CD4-positive, alpha-beta T cell treated with Interleukin-2 at 100 ng/mL for 4 hours (primary cell): Measurements from ENCODE around the gene ATXN1.

Source experiments
- DNase-seq: peaks from one replicate; pipeline ENCODE4 v3.0.0-alpha.2; 2020; ENCODE audit warnings: low spot score

The ATXN1 gene

DNA sequence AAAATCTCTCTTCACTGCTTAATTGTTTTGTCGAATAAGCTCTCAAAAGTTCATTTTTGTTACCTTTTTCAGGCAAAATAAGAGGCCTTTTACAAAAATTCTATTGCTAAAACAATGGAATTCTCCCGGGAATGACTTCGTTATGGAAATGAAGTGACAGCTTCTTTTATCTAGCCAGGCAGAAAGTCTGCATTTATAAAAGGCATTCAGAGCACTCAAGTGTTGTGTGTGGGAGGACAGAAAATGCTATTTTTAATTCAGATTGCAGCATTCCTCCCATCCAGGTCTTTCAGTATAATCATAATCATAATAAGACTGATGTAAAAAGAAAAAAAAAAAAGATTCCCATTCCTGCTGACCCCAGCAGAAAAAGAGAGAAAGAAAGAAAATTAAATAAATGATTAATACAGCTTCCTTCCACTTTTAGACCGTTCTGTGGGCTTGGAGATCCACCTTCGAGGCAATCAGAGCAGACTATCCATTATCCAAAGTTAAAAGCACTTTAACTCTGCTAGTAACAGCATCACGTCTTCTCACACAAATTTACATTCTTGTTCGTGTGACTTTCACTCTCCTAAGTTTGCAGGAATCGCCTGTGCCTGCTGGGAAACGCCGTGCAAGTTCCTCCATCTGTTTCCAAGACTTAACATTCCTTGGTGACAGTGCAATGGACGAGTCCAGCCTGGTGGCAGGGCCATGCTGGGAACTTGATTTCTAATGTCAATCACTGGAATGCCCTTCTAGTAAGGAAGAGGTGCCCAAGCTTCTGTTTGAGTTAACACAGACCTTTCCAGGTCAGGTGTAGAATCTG lies 264.1 kb downstream of the ATXN1 start:
- DNase-seq = no peak

- DNase-seq = peak; percentile 38
These were observed 265.1 kb downstream of the ATXN1 start for GRCh38 chr6:16496210-16496609.

GRCh38 chr6:16494793-16495192 lies 266.5 kb downstream of the ATXN1 start:
- DNase-seq = no peak

GRCh38 chr6:16493802-16494201 lies 267.5 kb downstream of the ATXN1 start:
- no peak for DNase-seq

DNA sequence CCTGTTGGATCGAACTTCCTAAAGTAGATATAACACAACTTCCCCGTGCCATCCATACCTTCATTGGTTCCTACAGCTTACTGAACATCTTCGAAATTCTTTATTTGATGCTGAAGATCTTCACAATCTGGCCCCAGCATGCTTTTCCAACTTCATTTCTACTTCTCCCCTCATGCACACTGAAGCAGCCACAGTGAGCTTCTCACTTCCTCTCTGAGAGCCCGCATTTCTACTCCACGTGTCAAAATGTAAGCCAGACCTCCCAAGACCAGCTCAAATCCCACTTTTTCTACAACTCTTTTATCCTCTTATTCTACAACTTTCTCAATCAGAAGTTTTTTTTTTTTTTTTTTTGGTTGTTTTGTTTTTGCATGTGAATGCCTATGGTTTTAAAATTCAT lies 268.1 kb downstream of the ATXN1 start:
- DNase-seq = no peak

GRCh38 chr6:16491666-16492313 lies 269.5 kb downstream of the ATXN1 start:
- no peak for DNase-seq

DNA sequence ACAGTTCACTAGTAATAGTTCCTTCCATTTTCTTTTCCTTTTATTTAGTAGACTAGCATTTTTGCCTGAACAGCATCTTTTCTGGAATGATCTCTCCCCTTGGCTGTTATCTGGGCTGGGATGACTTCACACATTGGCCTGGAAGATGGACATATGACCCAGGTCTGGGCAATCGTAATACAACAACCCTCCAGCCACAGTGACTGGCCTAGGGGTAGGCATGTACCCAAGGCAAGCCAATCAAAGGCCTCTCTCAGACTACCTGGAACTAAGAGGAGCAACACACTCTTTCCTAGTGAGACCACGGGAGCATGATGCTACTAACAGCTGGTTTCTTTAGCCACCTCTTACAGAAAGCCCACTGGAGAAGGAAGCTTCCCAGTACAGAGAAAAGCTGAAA lies 270.6 kb downstream of the ATXN1 start:
- DNase-seq = no peak

DNA sequence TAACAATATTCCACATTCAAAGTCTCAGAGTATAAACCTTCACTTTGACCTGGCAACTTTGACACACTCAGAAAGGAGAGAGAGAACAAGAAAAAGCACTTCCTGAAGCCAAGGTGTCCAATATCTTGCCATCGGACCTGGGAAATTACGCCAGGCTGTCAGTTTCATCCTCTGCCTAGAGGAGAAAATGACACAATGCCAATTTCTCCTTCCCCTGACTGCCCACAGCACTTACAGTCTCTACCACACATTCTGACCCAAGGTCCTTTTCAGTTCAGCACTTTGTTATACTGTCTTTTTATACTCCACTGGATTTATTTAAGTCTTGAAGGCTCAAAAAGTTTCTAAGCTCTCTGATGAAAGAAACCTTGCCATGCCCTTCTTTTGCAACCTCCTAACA lies 272.4 kb downstream of the ATXN1 start:
- DNase-seq = no peak

DNA sequence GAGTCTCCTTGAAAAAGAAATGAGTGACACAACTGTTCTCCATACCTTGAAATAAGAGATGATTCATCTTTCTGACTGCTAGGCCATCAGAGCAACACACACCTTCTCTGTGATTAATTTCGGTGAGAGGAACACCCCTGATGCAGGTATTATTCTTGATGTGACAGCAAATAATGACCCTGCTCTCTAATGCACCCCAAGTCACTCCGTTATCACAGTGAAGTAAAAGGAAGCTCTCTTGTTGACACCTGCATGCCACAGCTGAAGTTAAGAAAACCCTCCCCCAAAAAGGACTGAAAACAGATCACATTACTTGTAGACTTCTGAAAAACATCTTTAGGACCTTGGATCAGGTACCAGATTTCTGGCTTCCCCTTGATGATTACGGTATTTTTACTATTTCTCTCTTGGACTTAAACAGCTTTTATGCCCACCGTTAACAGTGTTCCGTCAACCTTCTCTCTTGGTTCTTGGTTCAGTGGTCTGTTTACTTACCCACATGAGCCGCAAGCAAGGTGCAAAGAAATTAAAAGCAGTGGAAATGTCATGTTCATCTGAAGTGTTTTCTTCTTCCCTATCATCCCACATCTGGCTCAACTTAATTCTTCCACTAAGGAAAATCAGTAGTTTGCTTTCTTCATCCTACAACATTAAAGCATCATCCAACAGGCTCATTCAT lies 273.1 kb downstream of the ATXN1 start:
- DNase-seq = peak; percentile 82

- peak; percentile 53 for DNase-seq
These were observed 274.6 kb downstream of the ATXN1 start for GRCh38 chr6:16486661-16487060.

DNA sequence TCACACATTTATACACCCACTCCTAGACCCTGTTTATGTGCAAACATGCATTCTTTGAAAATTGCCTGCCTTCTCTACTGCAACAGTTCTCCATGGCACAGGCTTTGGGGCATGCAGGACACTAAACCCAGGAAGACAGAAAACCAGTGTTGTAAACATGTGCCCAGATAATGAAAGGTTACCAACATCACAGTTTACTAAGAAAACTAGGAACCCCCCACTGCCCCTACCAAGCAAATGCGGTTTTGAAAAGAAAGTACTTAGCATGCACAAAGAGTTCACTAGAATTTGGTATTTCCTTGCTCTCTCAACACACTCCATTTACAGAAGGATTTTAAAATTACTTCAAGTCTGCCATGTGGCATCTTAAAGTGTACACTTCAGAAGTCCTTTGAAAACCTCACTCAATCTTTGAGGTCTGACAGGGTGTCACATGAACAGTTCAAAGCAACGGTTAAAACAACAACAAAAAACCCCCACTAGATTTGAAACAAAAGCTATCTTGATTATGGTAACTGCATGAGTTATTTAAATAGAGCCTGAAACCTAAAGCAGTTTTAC lies 277.9 kb downstream of the ATXN1 start:
- DNase-seq = peak; percentile 83

- no peak for DNase-seq
These were observed 278.5 kb downstream of the ATXN1 start for GRCh38 chr6:16482702-16483314.

DNA sequence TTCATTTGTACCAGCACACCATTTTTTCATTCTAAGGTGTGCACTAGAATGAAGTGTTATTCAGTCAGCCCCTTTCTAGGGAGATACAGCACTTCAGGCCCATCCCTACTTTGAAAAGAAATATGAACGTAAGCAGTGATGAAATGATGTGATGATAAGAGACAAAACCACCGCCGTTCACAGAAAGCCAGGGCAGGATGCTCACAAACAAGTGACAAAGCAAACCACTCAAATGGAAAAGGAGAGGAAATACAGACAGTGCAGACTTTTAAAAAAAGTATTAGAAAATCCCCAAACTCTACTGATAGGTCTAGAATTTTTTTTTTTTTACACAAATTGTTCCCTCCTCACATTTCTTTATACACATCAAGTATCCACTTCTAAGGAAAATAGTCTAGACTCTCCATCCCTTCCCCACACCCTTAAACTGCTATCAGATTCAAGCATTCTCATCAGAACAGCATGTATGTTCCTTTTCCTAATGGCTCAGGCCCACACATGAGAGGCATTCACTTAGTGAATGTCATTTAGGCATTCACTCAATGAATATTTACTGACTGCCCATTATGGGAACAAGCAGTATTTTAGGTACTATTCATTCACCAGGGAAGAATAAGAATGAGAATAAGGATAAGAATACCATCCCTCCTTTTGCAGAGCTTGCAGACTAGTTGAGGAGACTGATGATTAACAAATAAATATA lies 279.4 kb downstream of the ATXN1 start:
- DNase-seq = peak; percentile 90

GRCh38 chr6:16480763-16481560 lies 280.3 kb downstream of the ATXN1 start:
- DNase-seq = no peak

DNA sequence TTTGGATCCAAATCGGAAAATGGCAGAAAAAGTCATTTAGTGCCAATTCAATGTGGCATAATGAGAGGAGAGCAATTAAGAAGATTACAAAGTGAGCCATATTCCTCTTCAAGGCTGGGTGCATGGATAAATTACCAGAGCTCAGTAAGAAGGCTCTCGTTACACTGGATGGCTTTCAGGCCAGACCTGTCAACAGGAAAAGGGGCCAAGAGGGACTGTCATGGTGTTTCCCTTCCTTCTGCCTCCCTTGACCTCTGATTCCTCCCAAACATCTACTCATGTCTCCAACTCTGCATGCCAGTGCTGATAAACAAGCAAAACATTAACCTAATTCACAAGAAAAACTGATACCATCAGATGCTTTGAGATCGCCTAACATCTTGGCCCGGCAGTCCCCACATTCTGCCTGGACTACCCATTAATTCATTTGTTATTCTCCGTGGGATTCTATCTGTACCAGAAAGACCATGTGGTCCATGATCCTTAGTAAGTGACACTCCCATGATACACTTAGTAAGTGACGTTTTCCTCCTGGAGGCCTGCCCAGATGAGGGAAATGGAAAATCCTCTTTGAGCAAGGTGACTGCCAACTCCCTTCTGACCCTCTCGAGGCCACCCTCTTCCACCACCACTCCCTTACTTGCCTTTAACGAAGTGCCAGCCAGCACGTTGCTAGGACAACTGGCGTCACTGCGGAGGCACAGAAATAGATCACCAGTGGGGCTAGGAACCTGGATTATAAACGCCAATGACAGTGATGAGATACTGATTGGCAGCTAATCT lies 283.7 kb downstream of the ATXN1 start:
- DNase-seq = no peak

DNA sequence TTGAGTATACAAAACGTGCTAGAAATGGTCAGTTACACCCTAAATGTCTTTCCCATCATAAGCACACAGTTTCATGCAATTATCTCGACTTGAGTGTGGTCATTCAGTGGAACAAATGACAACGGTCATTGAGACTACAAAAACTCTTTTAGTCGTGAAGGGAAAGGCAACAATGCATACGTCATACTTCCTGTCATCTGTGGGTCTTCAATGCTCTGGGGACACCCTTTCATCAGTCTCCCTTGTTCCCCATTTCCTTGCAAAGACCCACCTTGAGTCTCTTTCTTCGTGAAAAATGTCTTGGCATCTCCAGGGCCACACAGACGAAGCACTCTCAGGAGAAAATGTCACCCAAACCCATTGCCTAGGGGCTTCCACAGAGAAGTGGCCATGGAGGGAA lies 284.4 kb downstream of the ATXN1 start:
- DNase-seq = no peak

- DNase-seq = no peak
These were observed 285.8 kb downstream of the ATXN1 start for GRCh38 chr6:16475494-16475781.

DNA sequence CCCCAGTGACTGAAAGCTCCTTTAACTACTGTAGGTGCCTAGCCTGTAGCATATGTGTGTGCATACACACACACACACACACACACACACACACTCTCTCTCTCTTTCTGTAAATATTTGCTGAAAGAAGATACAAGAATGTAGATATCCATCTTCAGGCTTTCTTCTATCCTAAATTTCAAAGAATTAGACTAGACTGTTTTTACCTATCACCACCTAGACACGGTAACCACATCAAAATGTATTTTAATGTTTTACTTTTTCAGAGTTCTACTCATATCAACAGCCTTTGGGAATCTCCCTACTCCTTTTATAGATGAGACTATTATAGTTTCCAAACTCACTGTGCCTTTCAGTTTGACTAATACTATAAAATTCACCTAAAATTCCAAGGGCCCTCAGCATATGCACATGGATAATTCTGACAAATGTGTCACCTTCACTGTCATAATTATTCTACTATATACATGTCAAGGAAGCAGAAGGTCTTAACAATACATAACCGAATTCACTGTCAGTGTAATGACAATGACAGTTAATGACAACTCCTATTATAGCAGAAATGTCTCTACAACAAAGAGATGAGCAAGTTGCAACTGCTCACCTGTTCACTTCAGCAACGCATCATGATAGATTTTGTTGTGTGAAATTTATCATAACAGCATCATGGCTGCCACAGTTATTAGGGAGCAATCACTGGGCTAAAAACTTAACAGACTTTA lies 286.3 kb downstream of the ATXN1 start:
- peak; percentile 72 for DNase-seq

GRCh38 chr6:16473908-16474771 lies 287.1 kb downstream of the ATXN1 start:
- peak; percentile 57 for DNase-seq
